Activated effector memory CD4-positive, alpha-beta T cell treated with anti-CD3 and anti-CD28 coated beads, Interleukin-2, amount 50 U/mL, for 16 hours (primary cell): ENCODE measurements around the gene SLC16A5.
"Not testable (repeated sequence)": the region's sequence is repeated elsewhere in the genome, so short reads cannot be mapped to it uniquely, and the experiment has no call there.

ENCODE experiments used
- DNase-seq: peaks from one replicate; pipeline ENCODE4 v3.0.0-alpha.2; 2020

Gene SLC16A5

DNA sequence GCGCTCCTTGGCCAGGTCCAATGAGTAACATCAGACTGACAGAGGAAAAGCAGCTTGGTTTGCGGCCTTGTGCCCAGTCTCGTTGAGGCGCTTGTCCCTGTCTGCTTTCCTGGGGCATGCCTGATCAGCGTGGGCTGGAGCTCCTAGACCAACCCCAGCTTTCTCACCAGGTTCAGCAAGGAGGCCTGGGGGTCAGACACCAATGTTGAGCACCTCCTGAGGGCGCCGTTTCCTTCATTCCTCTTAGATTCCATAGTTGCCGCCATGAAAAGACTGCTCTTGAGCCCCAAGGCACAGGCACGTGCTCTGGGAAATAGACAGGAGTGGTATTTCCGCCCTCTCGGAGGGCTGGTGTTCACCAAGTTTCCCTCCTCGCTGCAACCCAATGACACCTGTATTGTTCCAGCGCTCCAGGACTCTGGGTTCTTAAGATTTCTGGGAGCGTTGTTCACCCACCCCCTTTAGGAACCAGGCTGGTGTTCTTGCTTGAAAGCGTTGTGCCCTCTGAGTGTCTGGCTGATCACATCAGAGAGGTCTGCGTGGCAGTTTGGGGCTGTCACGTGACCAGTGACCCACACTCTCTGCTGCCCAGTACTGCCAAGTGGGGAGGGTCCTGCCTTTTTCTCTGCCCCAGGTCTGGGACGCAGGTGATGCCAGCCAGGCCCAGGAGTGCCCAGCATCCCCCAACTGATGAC, 22.7 kb upstream of the SLC16A5 start:
- no peak for DNase-seq

DNA sequence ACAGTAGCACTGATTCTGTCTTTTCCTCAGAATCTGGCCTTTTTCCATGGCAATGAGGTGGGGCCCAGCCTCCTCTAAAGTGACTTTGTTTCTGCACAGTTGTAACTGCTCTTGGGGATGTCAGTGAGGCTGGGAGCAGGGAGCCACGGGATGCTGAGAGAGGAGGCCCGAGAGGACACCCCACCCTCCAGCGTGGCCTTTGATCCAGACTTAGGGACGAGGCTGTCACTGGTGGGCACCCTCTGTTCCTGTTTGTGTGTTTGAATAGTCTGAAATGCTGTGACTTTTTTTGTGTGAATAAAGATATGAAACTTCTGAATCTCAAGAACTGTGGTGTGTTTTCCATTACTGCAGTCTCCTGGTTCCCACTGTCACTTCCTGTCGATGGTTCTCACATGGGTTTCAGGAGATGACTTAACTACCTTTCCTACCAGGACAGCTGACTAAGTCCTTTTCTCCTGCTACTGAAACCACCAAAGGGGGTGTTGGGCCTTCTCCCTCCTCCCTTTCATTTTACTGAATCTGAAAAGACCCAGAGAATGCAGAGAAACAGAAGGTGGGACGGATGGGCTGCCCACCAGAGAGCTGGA, 22.1 kb upstream of the SLC16A5 start:
- DNase-seq: no peak

DNA sequence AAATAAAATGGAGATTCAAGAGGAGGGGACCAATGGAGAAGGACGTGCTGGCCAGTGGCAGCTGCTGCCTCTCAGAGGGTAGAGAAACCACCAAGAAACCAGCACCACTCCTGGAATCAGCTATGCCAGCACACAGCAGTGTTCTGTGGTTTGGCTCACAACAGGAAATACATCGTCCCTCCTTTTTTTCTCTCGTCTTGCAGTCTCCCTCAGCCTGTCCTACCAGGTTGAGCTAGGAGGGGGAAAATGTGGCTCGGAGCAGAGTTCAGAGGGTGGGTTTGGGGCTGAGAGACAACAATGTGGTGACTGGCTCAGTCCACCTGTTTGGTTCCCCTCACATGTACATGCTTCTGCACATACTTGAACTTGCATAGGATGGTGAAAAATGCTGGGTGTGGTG, 19.9 kb upstream of the SLC16A5 start:
- DNase-seq: no peak

DNA sequence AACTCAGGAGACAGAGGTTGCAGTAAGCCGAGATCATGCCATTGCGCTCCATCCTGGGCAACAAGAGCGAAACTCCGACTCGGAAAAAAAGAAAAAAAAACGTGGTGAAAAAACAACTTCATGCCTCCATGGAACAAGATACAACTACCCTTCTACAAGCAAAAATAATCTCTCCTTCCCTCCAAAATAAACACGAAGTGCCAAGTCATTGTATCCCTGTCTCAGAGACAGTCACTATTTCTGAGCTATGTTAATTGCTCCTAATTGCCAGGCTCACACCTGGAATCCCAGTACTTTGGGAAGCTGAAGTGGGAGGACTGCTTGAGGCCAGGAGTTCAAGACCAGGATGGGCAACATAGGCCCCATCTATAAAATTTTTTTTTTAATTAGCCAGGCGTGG, 19.0 kb upstream of the SLC16A5 start:
- DNase-seq: no peak

DNA sequence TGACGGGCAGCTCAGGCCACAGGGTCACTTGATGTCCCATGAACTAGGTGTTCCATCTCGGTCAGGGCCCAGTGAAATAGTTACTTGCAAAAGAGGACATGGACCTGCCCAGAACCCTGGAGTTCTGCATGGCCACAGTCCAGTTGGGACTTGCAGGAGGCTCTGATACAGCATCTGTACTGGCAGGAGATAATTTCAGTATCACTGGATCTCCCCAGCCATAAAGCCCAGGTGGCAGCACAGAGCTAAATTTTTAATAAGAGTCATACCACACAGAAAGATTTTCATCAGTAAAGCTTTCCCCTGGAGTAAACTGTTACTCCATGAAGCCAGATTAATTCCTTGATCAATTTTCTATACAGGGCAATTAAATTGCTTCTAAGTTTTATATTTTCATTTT, 18.0 kb upstream of the SLC16A5 start:
- DNase-seq: no peak

DNA sequence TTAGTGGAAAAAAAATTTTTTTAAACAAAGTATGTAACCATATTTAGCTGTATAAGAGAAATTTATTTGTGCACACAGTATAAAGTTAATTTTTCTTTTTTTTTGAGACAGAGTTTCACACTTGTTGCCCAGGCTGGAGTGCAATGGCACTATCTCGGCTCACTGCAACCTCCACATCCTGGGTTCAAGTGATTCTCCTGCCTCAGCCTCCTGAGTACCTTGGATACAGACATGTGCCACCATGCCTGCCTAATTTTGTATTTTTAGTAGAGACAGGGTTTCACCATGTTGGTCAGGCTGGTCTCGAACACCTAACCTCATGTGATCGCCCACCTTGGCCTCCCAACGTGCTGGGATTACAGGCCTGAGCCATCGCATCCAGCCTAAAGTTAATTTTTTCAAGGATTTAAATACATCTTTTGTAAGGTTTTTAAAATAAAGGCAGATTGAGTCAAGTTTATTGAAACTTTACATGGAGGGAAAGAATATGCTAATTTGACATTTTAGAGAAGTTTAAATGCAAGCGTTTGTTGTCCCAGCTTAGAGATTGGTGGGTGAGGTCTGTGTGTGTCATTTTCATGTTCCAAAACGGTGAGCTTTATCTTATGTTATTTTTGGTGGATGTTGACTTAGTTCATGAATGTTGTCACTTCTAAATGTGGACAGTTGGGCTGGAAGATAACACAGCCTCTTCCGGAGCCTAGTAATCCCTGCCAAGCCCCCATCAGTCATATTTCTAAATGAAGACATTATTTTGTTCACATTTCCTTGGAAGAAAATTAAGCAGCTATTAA, 16.1 kb upstream of the SLC16A5 start:
- not testable (repeated sequence) for DNase-seq

DNA sequence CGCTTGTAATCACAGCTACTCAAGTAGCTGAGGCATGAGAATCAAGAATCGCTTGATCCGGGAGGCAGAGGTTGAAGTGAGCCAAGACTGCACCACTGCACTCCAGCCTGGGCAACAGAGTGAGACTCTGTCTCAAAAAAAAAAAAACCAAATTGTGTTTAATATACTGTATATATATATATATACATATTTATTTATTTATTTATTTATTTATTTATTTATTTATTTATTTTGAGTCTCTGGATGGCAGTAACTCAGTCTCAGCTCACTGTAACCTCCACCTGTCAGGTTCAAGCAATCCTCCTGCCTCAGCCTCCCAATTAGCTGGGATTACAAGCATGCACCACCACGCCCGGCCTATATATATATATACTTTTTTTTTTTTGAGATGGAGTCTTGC, 14.8 kb upstream of the SLC16A5 start:
- DNase-seq: not testable (repeated sequence)

DNA sequence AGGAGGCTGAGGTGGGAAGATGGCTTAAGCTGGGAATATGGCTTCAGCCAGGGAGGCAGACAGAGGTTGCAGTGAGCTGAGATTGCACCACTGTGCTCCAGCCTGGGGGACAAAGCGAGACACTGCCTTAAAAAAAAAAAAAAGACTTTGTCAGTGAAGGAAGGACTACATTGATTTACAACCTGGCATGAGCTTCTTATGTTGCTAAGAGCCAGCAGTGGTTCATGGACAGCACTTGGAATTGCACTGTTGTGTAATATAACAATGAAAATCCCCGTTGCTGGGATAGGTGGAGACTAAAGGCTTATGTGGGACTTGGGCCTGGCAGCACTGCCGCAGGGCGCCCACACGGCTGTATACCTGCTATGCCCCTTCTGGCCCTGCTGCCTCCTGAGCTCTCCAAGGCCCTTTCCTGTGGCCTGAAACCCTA, 14.1 kb upstream of the SLC16A5 start:
- DNase-seq: no peak

DNA sequence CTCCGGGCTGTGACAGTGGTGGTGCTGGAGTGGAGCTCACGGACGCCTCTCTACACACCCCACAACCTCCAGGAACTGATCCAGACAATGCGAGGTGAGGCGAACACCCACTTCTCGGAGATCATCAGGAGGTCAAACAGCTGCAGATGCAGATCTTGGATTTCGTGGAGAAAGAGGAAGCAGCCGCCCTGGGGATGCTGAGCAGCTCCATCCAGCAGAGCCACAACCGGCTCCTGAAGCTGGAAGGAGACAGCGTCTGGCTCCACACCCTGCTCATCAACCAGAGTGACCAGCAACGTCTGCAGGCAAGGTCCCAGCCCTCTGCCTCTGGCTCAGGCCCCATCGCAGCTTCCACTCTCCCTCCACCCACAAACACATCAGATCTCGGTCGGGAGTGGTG, 13.2 kb upstream of the SLC16A5 start:
- DNase-seq: no peak

DNA sequence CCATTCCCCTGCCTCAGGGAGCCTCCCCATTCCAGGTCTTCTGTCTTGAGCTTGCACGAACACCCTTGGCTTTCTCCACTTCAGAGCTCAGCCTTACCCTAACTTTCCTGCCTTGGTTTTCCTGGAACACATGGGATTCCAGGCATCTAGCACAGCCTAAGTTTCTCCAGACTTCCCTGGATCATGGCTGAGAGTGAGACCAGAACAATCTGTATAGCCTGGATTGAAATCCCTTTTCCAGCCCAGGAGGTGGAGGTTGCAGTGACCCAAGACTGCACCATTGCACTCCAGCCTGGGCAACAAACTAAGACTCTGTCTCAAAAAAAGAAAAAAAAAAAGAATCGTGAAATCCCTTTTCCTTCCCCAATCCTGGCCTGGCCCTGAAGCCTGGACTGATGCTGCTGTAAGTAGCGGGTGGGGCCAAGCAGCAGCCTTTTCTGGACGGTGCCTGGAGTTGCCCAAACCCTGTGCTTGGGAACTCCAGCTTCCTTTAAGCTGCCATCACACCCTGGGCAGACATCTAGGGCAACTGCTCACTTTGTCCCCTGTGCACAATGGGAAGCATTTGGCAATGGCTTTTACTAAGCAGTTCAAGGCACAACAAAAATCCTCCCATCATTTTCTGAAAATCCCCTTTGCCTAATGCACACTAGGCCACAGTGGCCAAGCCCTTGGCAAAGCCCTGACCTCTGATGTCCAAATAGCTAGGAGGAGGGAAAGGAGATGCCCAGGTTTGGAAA, 12.0 kb upstream of the SLC16A5 start:
- no peak for DNase-seq

DNA sequence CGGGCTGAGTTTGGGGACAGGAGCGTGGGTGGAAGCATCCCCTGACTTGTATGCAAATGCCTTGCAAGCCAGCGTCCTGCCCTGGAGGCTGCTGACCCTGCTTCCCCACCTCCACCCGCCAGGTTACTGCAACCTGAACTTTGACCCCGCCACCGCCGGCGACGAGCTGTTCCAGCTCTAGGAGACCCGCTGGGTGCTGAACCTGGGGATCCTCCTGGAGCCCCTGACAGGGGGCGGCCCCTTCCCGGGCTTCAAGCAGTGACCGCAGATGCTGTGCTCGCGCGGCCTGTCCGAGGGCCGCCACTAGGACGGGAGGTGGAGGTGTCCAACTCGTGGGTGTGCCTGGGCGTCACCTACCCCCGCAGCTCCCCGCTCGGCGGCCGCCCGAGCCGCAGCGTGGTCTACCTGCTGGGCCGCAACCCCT, 10.7 kb upstream of the SLC16A5 start:
- no peak for DNase-seq

DNA sequence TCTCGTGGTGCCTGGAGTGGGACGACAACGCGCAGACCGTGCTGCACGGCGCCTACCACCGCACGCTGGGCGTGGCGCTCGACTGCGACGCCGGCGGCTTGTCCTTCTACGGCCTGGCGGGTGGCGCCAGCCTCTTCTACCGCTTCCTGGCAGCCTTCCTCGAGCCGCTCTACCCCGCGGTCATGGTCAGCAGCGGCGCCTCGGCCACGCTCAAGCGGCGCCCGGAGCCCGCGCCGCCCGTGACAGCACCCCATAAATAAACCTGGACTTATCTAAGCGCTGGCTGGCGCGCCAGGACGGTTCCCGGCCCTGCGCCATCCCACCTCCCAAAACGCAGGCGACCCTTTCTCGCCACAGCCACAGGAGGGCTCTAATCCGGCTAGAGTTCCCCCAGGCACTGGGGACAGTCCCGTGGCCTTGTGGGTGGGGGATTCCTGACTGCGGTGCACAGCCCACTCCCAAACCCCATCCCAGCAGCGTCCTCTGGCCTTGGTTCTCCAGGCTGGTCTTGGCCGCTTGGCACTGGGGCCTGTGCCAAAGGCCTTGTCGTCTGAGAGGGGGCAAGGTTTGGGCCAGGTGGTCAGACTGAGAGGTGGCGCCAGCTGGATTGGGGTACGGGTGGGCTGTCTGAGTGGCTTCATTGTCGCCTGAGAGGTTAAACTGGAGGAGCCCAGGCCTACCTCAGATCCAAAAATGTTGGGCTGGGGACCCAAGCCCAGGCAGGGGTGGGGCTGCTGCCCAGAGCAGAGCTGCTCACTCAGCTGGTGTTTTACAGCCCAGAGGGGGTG, 10.1 kb upstream of the SLC16A5 start:
- DNase-seq: peak; percentile 81

DNA sequence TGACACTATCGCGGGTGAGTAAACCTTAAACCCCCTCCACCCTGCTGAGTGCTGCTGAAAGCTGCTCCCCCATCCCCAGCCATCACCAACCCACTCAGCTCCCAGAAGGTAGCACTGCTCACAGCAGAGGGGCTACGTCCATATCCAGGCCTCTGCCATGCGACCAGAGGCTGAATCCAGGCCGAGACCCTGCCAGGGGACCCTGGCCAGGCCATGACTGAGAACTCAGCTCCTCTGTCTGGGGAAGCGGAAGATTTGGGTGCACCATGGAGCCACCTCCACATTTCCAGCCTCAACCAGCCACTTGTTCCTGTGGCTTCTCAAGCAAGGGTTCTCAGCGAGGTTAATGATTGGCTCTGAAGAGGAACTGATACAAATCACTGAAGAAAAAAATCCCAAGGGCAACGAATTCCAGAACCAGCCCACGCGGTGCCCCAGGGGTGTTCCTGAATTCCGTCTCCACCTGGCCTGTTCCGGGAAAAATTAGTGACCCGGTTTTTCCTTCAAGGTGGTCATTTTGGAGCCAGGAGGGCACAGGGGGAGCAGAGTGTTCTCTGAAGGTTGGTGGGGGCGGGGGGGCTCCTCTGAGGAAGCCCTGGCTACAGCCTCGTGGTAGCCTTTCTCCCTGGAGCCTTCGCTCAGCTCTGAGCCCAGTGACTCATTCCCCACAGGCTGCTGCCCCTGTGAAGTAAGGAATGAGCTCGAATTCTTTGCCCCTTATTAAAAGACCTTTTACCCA, 9.3 kb upstream of the SLC16A5 start:
- DNase-seq: no peak

DNA sequence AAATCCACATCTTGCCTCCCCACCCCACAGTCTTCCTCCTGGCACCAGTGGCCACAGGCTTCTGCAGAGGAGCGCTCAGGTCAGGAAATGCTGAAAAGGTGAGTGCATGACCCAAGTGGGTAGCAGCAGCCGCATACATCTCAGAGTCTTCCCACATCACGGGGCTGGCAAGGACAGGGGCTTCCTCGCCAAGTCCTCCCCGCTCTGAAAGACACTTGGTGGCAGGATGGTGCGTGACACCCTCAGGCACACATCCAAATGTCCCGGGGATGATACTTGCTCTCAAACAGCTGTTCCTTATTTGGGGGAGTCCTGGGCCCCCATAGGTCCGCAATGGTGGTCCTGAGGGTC, 8.8 kb upstream of the SLC16A5 start:
- DNase-seq: no peak

DNA sequence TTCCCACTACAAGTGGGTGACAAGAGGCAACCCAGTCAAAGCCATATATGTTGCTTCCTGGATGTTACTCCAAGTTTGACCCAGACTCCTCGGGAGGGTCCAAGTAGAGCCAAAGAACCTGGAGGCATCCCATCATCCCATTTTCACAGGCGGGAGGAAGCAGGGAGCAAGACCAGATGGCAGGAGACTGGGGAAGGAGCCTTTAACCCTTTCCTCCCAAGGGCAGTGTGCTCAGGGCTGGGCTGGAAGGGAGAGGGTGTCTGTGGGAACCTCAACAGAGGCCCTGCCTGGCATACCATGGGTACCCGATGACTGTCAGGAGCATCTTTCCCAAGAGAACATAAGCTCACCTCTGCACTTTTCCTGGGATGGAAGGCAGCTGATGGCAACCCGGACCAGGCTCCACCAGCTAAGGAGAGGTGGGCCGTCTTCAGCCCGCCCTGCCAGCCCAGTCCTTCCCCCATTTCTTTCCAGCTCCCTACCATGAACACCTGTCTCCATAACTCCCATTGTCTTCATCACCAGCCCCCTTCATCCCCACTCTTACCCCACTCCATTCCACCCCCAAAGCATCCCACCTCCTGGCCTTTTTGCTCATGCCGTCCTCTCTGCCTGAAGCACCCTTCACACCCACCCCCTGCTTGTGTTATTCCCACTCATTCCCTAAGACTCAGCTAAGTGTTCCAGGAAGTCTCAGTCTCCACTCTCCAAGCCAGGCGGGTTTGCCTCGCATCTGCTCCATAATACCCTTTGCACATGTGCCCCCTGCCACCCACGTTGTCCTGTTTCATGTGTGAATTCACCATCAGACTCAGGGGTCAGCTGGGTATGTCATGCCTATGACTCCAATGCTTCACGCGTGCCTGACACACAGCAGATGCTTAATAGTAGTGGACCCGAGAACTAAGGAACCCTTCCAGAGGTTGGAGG, 5.9 kb upstream of the SLC16A5 start:
- DNase-seq: no peak

DNA sequence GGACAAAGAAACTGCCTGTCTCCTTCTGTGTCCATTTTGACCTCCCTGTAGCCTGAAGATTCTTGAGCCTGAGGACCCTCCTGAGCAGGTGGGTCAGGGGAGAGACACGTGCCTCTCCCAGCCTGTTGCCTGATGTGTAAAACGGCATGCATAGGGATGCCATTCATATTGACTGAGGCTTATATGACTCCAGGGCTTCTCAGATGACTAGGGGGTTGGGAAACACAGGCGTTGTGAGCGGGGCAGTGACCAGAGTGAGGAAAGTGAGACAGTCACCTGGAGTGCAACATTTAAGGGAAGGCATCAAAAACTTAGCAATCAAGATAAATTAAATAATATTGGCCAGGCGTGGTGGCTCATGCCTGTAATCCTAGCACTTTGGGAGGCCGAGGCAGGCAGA, 5.1 kb upstream of the SLC16A5 start:
- no peak for DNase-seq

DNA sequence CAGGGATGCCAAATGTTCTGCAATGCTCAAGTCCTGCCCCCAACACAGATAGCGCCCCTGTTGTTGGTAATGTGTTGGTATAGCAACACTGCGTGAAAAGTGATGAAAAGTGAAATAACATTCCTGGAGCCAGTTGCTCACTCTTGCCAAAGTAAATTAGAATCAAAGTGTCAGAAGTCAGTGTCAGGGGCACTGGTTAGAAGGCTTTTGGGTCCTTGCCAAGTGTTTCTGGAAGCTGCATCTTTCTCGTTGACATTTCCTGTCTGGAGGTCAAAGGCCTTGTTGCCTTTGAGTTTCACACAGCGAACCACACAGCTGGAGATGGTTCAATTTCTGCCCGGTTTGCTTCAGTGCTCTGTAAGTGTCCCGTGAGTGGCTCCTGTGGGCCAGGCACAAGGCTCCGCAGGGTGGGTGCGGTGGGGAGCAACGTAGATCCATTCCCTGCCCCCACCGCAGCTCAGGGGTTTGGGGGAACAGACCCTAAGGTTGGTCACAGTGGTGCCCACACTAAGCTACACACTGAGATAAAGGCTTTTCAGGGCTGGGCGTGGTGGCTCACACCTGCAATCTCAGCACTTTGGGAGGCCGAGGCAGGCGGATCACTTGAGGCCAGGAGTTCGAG, 3.6 kb upstream of the SLC16A5 start:
- DNase-seq: no peak

DNA sequence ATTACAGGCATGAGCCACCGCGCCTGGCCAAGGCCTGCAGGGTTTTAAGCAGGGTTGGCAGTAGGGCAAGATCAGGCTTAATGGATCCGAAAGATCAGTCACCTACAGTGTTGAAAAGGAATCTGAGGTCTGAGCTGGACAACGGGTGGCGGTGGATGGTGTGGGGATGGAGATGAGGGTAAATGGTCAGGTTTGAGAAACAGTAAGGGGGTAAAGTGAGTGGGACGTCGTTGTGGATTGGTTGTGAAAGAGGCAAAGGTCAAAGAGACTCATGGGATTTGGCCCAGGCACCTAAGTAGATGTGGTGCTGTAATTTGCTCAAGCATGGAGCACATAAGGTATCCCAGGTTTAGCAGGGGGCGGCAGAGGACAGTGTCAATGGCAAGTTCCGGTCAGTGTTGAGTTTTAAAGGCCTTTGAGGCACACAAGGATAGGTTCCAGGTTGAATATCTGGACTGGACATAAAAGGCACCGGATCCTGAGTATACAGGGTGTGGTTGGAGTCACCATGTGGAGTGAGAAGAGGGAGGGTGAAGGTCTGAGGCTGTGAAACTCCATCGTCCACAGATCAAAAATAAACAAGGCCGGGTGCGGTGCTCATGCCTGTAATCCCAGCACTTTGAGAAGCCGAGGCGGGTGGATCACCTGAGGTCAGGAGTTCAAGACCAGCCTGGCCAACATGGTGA, 1.1 kb upstream of the SLC16A5 start:
- no peak for DNase-seq

DNA sequence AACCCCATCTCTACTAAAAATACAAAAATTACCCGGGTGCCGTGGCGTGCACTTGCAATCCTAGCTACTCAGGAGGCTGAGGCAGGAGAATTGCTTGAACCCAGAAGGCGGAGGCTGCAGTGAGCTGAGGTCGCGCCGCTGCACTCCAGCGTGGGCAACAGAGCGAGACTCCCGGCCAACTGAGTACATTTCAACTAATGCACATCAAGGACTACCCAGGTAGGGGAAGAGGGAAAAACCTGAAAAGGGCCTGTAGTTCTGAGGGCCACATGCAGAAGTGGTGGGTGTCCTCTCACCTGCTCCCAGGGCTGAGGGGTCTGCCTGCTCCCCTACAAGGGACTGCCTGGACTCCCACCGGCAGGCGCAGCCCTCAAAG, 584 bp upstream of the SLC16A5 start:
- no peak for DNase-seq
